ENCODE results near the gene GALK1.

DNA sequence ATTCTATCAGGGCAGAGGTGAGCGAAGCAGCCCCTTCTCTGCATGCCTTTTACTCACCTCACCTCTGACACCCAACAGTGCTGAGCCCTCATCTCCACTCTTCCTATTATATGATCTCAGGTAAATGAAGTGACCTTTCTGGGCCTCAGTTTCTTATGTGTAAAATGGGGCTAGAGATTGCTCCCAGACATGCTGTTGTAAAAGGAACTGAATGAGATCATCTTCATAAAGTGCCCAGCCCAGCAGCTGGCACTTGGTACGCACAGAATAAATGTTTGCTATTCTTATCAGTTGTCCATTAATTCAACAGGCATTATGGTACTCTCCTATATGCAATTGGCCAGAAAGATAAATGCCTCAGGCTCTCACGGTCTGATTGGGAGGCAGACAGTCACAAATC, 4.5 kb upstream of the GALK1 start:
- TF ChIP-seq CTCF (IDR thresholded peaks at IDR 0.05) (no peak), POLR2A (IDR thresholded peaks at IDR 0.05) (no peak)

All from lower leg skin (tissue), 3 donors.